HepG2 (cell line): ENCODE data around the gene S100P. TPM values are rescaled to one million over a fixed set of nuclear protein-coding genes. Genes with fewer than 3 reads are reported as not detected.
A peak's percentile ranks its signal among the peaks of the same experiment; 100 is the strongest.

Experiments
- ATAC-seq: fragments of 200-7000 bp; cut with Tn5 transposase; 3 replicates; pipeline ENCODE4 v1.9.1; 2020; ENCODE audit warnings: mild to moderate bottlenecking, moderate library complexity
- BruUV-seq: library from RNA; stranded (reverse); fragments of 400-500 nt; replicated peaks from 2 replicates; lab custom pipeline; 2021; lab: Mats Ljungman, UMichigan
- CTCF ChIA-PET: fragments of 300-600 bp; formaldehyde crosslinking; extraction: SDS; loops from one replicate; lab custom pipeline; 2021; ENCODE audit warnings: low total read pairs, inconsistent platforms, low intra/inter-chr PET ratio; lab: Yijun Ruan, JAX
- POLR2A ChIA-PET: fragments of 350-600 bp; sonication (Branson Sonifier 250); formaldehyde crosslinking; loops from one replicate; lab custom pipeline; 2020; ENCODE audit warnings: antibody characterized with exemption, inconsistent platforms; lab: Yijun Ruan, JAX
- DNase-seq: peaks from one replicate; pipeline ENCODE4 v3.0.0-alpha.2; 2015; ENCODE audit warnings: low spot score
- FAIRE-seq: peaks from 3 replicates; lab custom pipeline; 2011; peaks lifted over from hg19 to GRCh38; lab: Jason Lieb, UNC
- H2AFZ ChIP-seq: one replicate; pipeline ENCODE4 v1.6.1; 2011; ENCODE audit warnings: low read length, inconsistent platforms
- H3K27ac ChIP-seq: fragments of 300-600 bp; 3 replicates; pipeline ENCODE4 v1.8.0; 2011; ENCODE audit warnings: mixed run types, mild to moderate bottlenecking, mixed read lengths, low read length, inconsistent platforms; ENCODE audit not compliant: insufficient read depth; ENCODE audit errors: extremely low read length
- H3K27me3 ChIP-seq, 2 experiments: fragments of 200-600 bp in 1 of 2; 2 replicates in 1 of 2; 3 replicates in 1 of 2; pipeline versions ENCODE4 v1.6.0 to v1.8.0; 2011; ENCODE audit warnings: low read length in 2 of 2, mild to moderate bottlenecking in 2 of 2, moderate library complexity in 2 of 2, inconsistent platforms in 1 of 2; ENCODE audit not compliant: insufficient read depth in 2 of 2, control insufficient read depth in 1 of 2
- H3K36me3 ChIP-seq, 2 experiments: fragments of 200-600 bp in 1 of 2; replicated peaks in 1 of 2; 2 replicates in 1 of 2; 3 replicates in 1 of 2; pipeline versions ENCODE4 v1.5.1 to v1.8.0; 2011; ENCODE audit warnings: low read length in 2 of 2, inconsistent platforms in 1 of 2; ENCODE audit not compliant: insufficient read depth in 2 of 2, control insufficient read depth in 1 of 2
- H3K4me1 ChIP-seq: 2 replicates; pipeline ENCODE4 v1.5.1; 2012; ENCODE audit warnings: low read length, inconsistent platforms; ENCODE audit not compliant: insufficient read depth
- H3K4me2 ChIP-seq: 2 replicates; pipeline ENCODE4 v1.6.0; 2011; ENCODE audit warnings: low read depth, low read length, inconsistent platforms
- H3K4me3 ChIP-seq, 3 experiments: fragments of 200-600 bp in 1 of 3; sonication (generic), shearing (Covaris generic) in 1 of 3; replicated peaks in 1 of 3; 2 replicates each; pipeline ENCODE4 v1.5.1; 2011 to 2016; ENCODE audit warnings: low read length in 3 of 3, inconsistent platforms in 2 of 3, low read depth in 2 of 3, mild to moderate bottlenecking in 2 of 3, control low read depth in 1 of 3, mixed read lengths in 1 of 3; ENCODE audit not compliant: insufficient read depth in 1 of 3
- H3K79me2 ChIP-seq: one replicate; pipeline ENCODE4 v1.6.1; 2011; ENCODE audit warnings: low read length, inconsistent platforms; ENCODE audit not compliant: insufficient read depth
- H3K9ac ChIP-seq: 2 replicates; pipeline ENCODE4 v1.6.0; 2011; ENCODE audit warnings: mild to moderate bottlenecking, low read depth, low read length, inconsistent platforms; ENCODE audit not compliant: insufficient read depth
- H3K9me3 ChIP-seq: 2 replicates; pipeline ENCODE4 v1.5.1; 2012; ENCODE audit warnings: mild to moderate bottlenecking, low read length
- H4K20me1 ChIP-seq: 2 replicates; pipeline ENCODE4 v1.6.0; 2011; ENCODE audit warnings: inconsistent platforms, mild to moderate bottlenecking, low read length, moderate library complexity; ENCODE audit not compliant: insufficient read depth
- CENPT ChIP-seq: sonication (generic); formaldehyde crosslinking; IDR thresholded peaks from 2 replicates; pipeline ENCODE4 v1.8.0; 2022; ENCODE audit warnings: low read depth, mild to moderate bottlenecking, moderate library complexity, missing genetic modification reagents
- MTF1 ChIP-seq: sonication (generic); formaldehyde crosslinking; IDR thresholded peaks from 2 replicates; pipeline ENCODE4 v1.5.0; 2020; ENCODE audit warnings: missing genetic modification reagents
- PAX8 ChIP-seq: sonication (generic); formaldehyde crosslinking; IDR thresholded peaks from 2 replicates; pipeline ENCODE4 v1.8.0; 2022; ENCODE audit warnings: mild to moderate bottlenecking, missing genetic modification reagents, borderline replicate concordance
- SIN3A ChIP-seq: IDR thresholded peaks from 2 replicates; pipeline ENCODE4 v1.6.1; 2011; ENCODE audit warnings: low read depth, mild to moderate bottlenecking, control low read depth, low read length, borderline replicate concordance
- ZNF17 ChIP-seq: sonication (generic); formaldehyde crosslinking; IDR thresholded peaks from 2 replicates; pipeline ENCODE4 v1.5.0; 2020; ENCODE audit warnings: mild to moderate bottlenecking, missing genetic modification reagents
- ZNF382 ChIP-seq: sonication (generic); formaldehyde crosslinking; IDR thresholded peaks from 2 replicates; pipeline ENCODE4 v1.5.0; 2020; ENCODE audit warnings: missing genetic modification reagents, mild to moderate bottlenecking, borderline replicate concordance
- ZNF547 ChIP-seq: sonication (generic); formaldehyde crosslinking; IDR thresholded peaks from 2 replicates; pipeline ENCODE4 v1.5.1; 2020; ENCODE audit warnings: mild to moderate bottlenecking, missing genetic modification reagents
- ZNF564 ChIP-seq: sonication (generic); formaldehyde crosslinking; IDR thresholded peaks from 2 replicates; pipeline ENCODE4 v1.8.1; 2023; ENCODE audit warnings: mild to moderate bottlenecking, missing genetic modification reagents
- WGBS: methylation state at CpG from one replicate; pipeline ENCODE4 v1.1.6; 2017; ENCODE audit warnings: low lambda C conversion rate; 5-methylcytosine and 5-hydroxymethylcytosine counted together
- in situ Hi-C: cut with HindIII; loops from 2 replicates; pipeline ENCODE4 v1.10.0; 2017; ENCODE audit warnings: low pct_unique_long_range_greater_than_20kb; ENCODE audit not compliant: extremely low pct_ligation_motif_present
- intact Hi-C: fragments of 100-400 bp; cut with micrococcal nuclease; formaldehyde crosslinking; loops from one replicate; pipeline ENCODE4 v1.10.0; 2022; ENCODE audit not compliant: unreplicated experiment
- polyA plus RNA-seq, 8 experiments: library from polyadenylated mRNA; depleted of rRNA in 3 of 8; stranded (reverse) in 7 of 8; unstranded in 1 of 8; fragments of >200 nt; fragmentation: Illumina TruSeq in 4 of 8; extraction: Trizol in 4 of 8; gene quantifications; 2 replicates each; pipeline versions ENCODE4 v1.2.1 to v1.2.3, GENCODE V29; 2011 to 2016; ENCODE audit warnings: low read depth in 4 of 8, missing spikeins in 1 of 8, mixed read lengths in 1 of 8; ENCODE audit not compliant: insufficient read depth in 1 of 8
- total RNA-seq, 5 experiments: library from RNA; depleted of rRNA; stranded (reverse); fragments of >200 nt; fragmentation: Illumina TruSeq; extraction: Trizol; gene quantifications; 2 replicates each; pipeline ENCODE4 v1.2.3, GENCODE V29; 2016; ENCODE audit warnings: low read depth in 1 of 5
- TF ChIP-seq, protein P1 (sequence below): sonication (generic); formaldehyde crosslinking; IDR thresholded peaks from 2 replicates; pipeline ENCODE4 v1.5.0; 2020; ENCODE audit warnings: missing genetic modification reagents, mild to moderate bottlenecking, borderline replicate concordance
- TF ChIP-seq, protein P2 (sequence below): sonication (generic); formaldehyde crosslinking; IDR thresholded peaks from 2 replicates; pipeline ENCODE4 v1.5.1; 2020; ENCODE audit warnings: mild to moderate bottlenecking, missing genetic modification reagents, moderate library complexity
- TF ChIP-seq, protein P3 (sequence below): fragments of 450-650 bp; IDR thresholded peaks from 2 replicates; pipeline ENCODE4 v1.6.1; 2016
- TF ChIP-seq, protein P4 (sequence below): sonication (generic); formaldehyde crosslinking; IDR thresholded peaks from 2 replicates; pipeline ENCODE4 v1.4.0; 2020; ENCODE audit warnings: mild to moderate bottlenecking, low read depth, missing genetic modification reagents
- TF ChIP-seq, protein P5 (sequence below): sonication (generic); formaldehyde crosslinking; IDR thresholded peaks from 2 replicates; pipeline ENCODE4 v1.5.0; 2020; ENCODE audit warnings: missing genetic modification reagents

Gene S100P
- total and polyA plus RNA-seq, 2 of the 13 experiments (the other 11 are each of a cell fraction or from before 2014, with no cell fraction given): 278 to 1,649 TPM

DNA sequence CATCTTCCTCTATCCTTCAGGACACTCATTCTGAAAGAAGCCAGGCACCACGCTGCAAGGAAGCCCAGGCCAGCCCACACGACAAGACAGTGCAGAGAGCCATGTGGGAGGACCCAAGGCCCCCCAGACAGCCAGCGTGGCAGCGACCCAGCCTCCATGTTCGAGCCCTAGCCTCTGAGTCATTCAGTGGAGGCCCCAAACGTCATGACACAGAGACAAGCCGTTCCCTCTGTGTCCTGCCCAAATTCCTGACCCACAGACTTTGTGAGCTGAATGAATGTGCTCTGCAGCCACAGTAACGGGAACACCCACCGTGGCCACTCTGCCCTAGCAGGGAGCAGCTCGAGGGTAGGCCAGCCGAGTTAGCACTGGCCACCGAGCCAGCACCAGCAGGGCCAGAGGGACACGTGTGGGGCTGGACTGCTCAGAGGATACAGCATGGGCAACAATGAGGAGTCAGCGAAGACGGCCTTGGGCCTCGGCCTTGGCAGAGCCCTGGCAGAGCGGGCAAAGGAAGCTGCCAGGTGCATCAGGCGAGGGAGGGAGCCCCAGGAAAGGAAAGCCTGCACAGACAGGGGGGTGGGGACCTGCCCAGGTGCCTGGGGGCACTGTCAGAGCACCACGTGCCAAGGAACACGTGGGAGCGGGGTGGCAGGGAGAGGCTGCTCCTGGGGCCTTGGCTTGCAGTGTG, 30.9 kb downstream of the S100P start:
- no peaks in the 10 kb centered on the region for H3K79me2 ChIP-seq
- no peak overlapping the region for H2AFZ ChIP-seq
- peaks cover 67% of the 10 kb centered on the region for H3K4me1 ChIP-seq
- no peaks in the 10 kb centered on the region for H3K9me3 ChIP-seq
- peak; percentile 24 for ATAC-seq
- H4K20me1 ChIP-seq: no peaks in the 10 kb centered on the region
- no peaks in the 10 kb centered on the region for H3K36me3 ChIP-seq
- DNase-seq: no peak
- no peaks in the 10 kb centered on the region for H3K27me3 ChIP-seq
- BruUV-seq: no TSS peak
- WGBS: 80% methylated on average over 9 of the region's 21 CpGs
- POLR2A ChIA-PET: interaction anchor here (1.2 to 1.3 kb wide), 3 partner anchors 8 to 51 kb away, joined by 4 read pairs; a partner anchor contains a TSS
- no peak overlapping the region for H3K27ac ChIP-seq
- CTCF ChIA-PET: interaction anchor here (1.2 kb wide), 1 partner anchor 149 kb away, joined by 3 read pairs; no protein-coding TSS in a partner anchor
- no peak overlapping the region for H3K4me3 ChIP-seq
- intact Hi-C loops: loop anchor here (5.0 kb wide), 1 partner anchor 38 kb away; no protein-coding TSS in a partner anchor
- H3K4me2 ChIP-seq: peak overlapping the region; percentile 38
- in situ Hi-C loops: loop anchor here (5.0 kb wide), 1 partner anchor 153 kb away; no protein-coding TSS in a partner anchor
- FAIRE-seq: no peak
- peak overlapping the region; percentile 23; the same call in 1 of the 2 replicates for H3K9ac ChIP-seq
- TF ChIP-seq, protein P1, sequence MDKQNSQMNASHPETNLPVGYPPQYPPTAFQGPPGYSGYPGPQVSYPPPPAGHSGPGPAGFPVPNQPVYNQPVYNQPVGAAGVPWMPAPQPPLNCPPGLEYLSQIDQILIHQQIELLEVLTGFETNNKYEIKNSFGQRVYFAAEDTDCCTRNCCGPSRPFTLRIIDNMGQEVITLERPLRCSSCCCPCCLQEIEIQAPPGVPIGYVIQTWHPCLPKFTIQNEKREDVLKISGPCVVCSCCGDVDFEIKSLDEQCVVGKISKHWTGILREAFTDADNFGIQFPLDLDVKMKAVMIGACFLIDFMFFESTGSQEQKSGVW (CRISPR knock-in tag): no peak
- no peak for TF ChIP-seq ZNF564 (CRISPR knock-in tag)
- TF ChIP-seq ZNF17 (CRISPR knock-in tag): no peak
- TF ChIP-seq SIN3A: no peak
- TF ChIP-seq, protein P2, sequence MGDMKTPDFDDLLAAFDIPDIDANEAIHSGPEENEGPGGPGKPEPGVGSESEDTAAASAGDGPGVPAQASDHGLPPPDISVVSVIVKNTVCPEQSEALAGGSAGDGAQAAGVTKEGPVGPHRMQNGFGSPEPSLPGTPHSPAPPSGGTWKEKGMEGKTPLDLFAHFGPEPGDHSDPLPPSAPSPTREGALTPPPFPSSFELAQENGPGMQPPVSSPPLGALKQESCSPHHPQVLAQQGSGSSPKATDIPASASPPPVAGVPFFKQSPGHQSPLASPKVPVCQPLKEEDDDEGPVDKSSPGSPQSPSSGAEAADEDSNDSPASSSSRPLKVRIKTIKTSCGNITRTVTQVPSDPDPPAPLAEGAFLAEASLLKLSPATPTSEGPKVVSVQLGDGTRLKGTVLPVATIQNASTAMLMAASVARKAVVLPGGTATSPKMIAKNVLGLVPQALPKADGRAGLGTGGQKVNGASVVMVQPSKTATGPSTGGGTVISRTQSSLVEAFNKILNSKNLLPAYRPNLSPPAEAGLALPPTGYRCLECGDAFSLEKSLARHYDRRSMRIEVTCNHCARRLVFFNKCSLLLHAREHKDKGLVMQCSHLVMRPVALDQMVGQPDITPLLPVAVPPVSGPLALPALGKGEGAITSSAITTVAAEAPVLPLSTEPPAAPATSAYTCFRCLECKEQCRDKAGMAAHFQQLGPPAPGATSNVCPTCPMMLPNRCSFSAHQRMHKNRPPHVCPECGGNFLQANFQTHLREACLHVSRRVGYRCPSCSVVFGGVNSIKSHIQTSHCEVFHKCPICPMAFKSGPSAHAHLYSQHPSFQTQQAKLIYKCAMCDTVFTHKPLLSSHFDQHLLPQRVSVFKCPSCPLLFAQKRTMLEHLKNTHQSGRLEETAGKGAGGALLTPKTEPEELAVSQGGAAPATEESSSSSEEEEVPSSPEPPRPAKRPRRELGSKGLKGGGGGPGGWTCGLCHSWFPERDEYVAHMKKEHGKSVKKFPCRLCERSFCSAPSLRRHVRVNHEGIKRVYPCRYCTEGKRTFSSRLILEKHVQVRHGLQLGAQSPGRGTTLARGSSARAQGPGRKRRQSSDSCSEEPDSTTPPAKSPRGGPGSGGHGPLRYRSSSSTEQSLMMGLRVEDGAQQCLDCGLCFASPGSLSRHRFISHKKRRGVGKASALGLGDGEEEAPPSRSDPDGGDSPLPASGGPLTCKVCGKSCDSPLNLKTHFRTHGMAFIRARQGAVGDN: peak; percentile 46
- TF ChIP-seq CENPT (CRISPR knock-in tag): no peak
- TF ChIP-seq ZNF382: no peak
- TF ChIP-seq, protein P3, sequence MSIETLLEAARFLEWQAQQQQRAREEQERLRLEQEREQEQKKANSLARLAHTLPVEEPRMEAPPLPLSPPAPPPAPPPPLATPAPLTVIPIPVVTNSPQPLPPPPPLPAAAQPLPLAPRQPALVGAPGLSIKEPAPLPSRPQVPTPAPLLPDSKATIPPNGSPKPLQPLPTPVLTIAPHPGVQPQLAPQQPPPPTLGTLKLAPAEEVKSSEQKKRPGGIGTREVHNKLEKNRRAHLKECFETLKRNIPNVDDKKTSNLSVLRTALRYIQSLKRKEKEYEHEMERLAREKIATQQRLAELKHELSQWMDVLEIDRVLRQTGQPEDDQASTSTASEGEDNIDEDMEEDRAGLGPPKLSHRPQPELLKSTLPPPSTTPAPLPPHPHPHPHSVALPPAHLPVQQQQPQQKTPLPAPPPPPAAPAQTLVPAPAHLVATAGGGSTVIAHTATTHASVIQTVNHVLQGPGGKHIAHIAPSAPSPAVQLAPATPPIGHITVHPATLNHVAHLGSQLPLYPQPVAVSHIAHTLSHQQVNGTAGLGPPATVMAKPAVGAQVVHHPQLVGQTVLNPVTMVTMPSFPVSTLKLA: peak; percentile 59
- TF ChIP-seq, protein P4, sequence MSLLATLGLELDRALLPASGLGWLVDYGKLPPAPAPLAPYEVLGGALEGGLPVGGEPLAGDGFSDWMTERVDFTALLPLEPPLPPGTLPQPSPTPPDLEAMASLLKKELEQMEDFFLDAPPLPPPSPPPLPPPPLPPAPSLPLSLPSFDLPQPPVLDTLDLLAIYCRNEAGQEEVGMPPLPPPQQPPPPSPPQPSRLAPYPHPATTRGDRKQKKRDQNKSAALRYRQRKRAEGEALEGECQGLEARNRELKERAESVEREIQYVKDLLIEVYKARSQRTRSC (CRISPR knock-in tag): no peak
- no peak for TF ChIP-seq PAX8 (CRISPR knock-in tag)
- no peak for TF ChIP-seq ZNF547
- TF ChIP-seq, protein P5, sequence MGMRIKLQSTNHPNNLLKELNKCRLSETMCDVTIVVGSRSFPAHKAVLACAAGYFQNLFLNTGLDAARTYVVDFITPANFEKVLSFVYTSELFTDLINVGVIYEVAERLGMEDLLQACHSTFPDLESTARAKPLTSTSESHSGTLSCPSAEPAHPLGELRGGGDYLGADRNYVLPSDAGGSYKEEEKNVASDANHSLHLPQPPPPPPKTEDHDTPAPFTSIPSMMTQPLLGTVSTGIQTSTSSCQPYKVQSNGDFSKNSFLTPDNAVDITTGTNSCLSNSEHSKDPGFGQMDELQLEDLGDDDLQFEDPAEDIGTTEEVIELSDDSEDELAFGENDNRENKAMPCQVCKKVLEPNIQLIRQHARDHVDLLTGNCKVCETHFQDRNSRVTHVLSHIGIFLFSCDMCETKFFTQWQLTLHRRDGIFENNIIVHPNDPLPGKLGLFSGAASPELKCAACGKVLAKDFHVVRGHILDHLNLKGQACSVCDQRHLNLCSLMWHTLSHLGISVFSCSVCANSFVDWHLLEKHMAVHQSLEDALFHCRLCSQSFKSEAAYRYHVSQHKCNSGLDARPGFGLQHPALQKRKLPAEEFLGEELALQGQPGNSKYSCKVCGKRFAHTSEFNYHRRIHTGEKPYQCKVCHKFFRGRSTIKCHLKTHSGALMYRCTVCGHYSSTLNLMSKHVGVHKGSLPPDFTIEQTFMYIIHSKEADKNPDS: no peak
- no peak for TF ChIP-seq MTF1 (CRISPR knock-in tag)
